Right lobe of liver (tissue), 4 donors: ENCODE data around the gene SYCE3.

Source experiments
- POLR2A ChIP-seq: fragments of 450-650 bp; IDR thresholded peaks from one replicate; pipeline ENCODE4 v1.6.1; 2017; ENCODE audit warnings: antibody characterized with exemption, mild to moderate bottlenecking
- TF ChIP-seq, protein P1 (sequence below), 4 donors: fragments of 200-600 bp in 3 of 4; fragments of 450-650 bp in 1 of 4; IDR thresholded peaks; one replicate each; pipeline versions ENCODE4 v1.5.1 to v1.8.0; 2016 to 2022; ENCODE audit warnings: antibody characterized with exemption in 4 of 4, mild to moderate bottlenecking in 2 of 4
- donor health status: DM: no; HTN: no; CAD: no.
- donor health status: DM: no; HTN: no; CAD: no.
- donor health status: DM: no; HTN: yes; CAD: no.

GRCh38 chr22:50530580-50530876, 32.2 kb downstream of the SYCE3 start:
- TF ChIP-seq, protein P1, sequence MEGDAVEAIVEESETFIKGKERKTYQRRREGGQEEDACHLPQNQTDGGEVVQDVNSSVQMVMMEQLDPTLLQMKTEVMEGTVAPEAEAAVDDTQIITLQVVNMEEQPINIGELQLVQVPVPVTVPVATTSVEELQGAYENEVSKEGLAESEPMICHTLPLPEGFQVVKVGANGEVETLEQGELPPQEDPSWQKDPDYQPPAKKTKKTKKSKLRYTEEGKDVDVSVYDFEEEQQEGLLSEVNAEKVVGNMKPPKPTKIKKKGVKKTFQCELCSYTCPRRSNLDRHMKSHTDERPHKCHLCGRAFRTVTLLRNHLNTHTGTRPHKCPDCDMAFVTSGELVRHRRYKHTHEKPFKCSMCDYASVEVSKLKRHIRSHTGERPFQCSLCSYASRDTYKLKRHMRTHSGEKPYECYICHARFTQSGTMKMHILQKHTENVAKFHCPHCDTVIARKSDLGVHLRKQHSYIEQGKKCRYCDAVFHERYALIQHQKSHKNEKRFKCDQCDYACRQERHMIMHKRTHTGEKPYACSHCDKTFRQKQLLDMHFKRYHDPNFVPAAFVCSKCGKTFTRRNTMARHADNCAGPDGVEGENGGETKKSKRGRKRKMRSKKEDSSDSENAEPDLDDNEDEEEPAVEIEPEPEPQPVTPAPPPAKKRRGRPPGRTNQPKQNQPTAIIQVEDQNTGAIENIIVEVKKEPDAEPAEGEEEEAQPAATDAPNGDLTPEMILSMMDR (IDR thresholded peaks at IDR 0.05): no peak
- no peak for TF ChIP-seq POLR2A
